GM21360 (cell line): ENCODE measurements around the gene SPZ1.
"Not testable (repeated sequence)": the region's sequence is repeated elsewhere in the genome, so short reads cannot be mapped to it uniquely, and the experiment has no call there.

ENCODE experiments used
- ATAC-seq: cut with Tn5 transposase; IDR thresholded peaks from one replicate; pipeline ENCODE4 v1.9.1; 2021; ENCODE audit warnings: mild to moderate bottlenecking, moderate library complexity; ENCODE audit not compliant: unreplicated experiment

Gene SPZ1, protein sequence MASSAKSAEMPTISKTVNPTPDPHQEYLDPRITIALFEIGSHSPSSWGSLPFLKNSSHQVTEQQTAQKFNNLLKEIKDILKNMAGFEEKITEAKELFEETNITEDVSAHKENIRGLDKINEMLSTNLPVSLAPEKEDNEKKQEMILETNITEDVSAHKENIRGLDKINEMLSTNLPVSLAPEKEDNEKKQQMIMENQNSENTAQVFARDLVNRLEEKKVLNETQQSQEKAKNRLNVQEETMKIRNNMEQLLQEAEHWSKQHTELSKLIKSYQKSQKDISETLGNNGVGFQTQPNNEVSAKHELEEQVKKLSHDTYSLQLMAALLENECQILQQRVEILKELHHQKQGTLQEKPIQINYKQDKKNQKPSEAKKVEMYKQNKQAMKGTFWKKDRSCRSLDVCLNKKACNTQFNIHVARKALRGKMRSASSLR

DNA sequence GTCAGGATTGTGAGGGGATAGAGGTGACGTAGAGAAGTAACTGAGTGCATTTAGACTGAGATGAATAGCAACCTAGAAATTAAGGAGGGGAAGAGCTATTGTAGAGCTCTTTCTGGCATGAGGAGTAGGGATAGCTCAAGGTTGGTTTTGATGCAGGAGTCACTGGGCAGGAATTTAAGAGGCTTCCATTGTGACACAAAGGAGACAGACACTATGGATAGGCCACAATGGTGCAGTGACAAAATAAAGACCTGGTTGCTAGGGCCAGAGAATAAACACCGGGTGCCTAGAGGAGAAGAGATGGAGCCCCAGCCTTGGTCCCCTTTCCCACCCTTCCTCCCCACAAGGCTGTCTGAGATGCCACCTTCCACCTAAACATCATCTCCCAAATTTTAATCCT lies at the start of gene SPZ1:
TSS of gene SPZ1 (plus strand) at position 301 of the 400 bp plus-strand sequence. CDS start 214 bp downstream, outside the sequence.
- no peak for ATAC-seq

DNA sequence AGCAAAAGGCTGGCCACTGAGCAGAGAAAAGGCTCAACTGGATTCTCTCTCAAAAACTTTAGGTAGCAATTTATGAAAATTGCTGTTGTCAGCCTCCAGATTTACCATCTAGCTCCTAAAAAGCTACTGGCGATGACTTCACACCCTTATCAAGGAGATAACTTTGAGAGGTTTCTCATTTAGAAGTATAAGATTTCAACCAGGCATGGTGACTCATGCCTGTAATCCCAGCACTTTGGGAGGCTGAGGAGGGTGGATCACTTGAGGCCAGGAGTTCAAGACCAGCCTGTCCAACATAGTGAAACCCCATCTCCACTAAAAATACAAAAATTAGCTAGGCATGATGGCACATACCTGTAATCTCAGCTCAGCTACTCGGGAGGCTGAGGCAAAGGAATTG lies 49.3 kb upstream of the SPZ1 start:
- ATAC-seq: not testable (repeated sequence)

DNA sequence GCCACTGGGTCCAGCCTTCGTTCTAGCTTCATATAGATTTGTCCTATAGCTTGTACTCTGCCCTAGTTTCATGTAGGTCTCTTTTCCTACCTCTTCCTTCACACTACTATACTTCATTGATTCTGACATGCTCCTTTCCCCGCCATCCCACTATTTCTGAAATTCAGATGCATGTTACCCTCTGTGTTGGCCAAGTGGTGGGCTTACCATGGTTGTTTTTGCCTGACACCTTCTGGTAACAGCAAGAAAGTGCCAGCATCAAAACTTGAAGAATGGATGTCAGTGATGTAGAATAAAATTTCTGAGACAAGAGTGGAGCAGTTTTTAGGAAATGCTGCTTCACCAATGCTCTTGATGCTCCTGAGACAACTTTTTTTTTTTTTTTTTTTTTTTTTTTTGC lies 44.5 kb upstream of the SPZ1 start:
- no peak for ATAC-seq

DNA sequence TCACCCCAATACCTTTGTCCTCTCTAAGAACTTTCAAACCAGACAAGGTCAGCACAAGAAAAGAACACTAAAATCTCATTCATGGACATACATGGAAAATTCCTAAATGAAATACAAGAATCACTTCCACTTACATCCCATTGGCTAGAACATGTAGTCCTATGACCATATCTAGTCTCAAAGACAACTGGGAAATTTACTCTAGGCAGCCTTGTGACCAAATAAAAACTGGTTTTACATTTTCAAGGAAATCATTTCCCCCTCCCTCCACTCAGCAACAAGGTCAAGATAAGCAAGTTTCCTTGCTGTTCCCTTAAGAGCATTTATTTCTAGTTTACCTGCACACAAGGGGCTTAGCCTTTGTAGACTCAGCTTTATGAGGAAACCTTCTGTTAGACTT lies 43.6 kb upstream of the SPZ1 start:
- no peak for ATAC-seq

DNA sequence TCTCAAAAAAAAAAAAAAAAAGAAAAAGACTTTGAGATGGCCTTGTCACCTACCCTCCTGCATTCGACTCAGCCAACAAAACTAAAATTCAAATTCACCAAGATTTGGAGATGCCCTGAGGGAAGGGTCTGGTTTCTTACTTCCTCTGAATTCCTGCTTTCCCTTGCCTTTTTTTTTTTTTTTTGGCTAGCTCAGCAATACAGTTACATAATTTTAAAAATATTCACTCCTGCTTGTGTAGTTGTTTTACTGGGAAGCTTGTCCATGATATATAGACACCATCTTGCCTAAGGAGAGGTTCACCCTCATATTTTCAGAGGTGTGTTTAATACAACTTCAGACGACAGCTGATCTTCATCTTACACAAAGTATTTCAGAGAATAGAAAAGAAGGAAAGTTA lies 42.6 kb upstream of the SPZ1 start:
- no peak for ATAC-seq

DNA sequence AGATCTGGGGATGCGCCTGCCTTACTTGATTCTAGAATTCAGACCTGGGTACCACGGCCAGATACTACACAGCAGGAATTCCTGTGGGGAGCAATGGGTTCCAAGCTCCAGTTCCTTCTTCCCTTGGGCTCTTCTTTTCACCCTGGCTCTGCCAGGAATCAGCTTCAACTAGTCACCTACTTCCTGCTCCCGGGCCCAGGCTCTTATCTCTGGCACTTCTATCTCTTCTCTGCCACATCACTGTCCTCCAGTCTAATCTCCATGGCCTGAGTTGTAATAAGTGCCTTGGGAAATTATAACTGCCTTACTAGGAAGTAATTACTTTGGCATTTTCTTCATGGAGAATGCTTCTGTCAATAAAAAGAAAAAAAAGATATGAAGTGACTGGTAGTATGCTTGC lies 37.7 kb upstream of the SPZ1 start:
- no peak for ATAC-seq

DNA sequence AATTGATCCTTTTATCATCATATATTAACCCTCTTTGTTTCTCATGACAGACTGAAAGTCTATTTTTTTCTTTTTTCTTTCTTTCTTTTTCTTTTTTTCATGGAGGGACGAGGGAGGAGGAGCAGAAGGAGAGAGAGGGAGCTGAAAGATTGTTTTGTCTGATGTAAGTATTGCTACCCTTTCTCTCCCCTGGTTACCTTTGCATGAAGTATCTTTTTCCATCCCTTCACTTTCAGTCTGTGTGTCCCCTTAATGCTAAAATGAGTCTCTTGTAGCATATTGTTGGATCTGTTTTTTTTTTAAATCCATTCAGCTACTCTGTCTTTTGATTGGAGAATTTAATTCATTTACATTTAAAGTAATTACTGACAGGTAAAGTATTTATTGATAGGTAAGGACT lies 36.4 kb upstream of the SPZ1 start:
- no peak for ATAC-seq

DNA sequence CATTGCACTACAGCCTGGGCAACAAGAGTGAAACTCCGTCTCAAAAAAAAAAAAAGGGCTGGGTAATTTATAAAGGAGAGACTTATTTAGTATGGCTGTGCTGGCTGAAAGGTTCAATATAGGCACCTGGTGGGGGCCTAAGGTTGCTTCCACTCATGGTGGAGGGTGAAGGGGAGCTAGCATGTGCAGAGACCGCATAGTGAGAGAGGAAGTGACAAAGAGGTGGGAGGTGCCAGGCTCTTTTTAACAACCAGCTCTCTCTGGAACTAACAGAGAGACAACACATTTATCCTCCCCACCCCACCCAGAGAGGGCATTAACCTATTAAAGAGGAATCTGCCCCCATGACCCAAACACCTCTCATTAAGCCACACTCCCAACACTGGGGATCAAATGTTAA lies 35.1 kb upstream of the SPZ1 start:
- ATAC-seq: no peak

DNA sequence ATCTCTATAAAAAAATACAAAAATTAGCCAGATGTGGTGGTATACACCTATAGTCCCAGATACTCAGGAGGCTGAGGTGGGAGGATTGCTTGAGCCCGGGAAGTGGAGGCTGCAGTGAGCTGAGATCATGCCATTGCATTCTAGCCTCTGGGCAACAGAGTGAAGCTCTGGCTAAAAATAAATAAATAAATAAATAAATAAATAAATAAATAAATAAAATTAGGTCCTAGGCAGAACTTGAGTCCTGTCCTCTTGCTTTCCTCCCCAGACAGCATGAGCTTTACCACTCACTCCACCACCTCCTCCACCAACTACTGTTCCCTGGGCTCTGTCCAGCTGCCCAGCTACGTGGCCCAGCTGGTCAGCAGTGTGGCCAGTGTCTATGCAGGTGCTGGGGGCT lies 31.6 kb upstream of the SPZ1 start:
- ATAC-seq: no peak

DNA sequence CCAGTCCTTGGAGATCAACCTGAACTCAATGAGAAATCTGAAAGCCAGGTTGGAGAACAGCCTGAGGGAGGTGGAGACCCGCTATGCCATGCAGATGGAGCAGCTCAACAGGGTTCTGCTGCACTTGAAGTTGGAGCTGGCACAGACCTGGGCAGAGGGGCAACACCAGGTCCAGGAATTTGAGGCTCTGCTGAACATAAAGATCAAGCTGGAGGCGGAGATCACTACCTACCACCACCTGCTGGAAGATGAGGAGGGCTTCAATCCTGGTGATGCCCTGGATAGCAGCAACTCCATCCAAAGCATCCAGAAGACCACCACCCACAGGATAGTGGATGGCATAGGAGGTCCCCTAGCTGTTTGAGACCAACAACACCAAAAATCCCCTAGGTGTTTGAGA lies 30.5 kb upstream of the SPZ1 start:
- no peak for ATAC-seq

DNA sequence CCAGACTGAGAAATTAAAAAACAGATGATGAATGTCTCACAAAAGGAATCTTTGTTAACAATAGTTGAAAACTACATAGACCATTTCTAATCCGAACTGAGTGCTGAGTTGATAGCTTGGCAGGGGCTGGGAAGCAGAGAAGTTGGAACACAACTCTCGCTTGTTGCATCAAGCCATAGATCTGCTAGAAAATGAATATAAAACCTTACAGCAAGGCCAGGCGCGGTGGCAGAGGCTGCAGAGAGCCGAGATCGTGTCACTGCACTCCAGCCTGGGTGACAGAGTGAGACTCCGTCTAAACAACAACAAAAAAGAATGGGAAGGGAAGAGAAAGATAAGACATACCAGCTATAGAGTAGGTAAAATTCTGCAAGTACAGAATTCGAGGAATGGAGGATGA lies 28.0 kb upstream of the SPZ1 start:
- no peak for ATAC-seq

DNA sequence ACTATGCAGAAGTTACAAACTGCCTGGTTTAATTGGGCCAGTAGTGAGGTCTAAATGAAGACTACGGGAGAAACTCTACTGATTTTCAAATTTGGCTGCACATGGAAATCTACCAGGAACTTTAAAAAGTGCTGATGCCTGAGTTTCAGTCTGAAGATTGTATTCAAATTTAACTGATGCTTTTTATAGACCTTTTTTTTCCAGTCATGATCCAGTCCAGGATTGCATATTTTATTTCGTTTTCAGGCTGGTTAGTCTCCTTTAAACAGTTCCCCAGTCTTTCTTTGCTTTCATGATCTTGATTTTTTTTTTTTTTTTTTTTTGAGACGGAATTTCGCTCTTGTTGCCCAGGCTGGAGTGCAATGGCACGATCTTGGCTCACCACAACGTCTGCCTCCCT lies 23.7 kb upstream of the SPZ1 start:
- no peak for ATAC-seq

DNA sequence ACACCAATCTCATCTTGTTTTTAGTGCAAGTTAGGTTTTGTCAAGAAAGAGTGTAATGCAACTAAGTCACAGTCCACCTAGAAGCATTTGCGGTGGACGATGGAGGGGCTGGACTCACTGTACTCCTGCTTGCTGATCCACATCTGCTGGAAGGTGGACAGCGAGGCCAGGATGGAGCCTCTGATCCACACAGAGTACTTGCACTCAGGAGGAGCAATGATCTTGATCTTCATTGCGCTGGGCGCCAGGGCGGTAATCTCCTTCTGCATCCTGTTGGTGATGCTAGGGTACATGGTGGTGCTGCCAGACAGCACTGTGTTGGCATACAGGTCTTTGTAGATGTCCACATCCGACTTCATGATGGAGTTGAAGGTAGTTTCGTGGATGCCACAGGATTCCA lies 20.2 kb upstream of the SPZ1 start:
- ATAC-seq: no peak

DNA sequence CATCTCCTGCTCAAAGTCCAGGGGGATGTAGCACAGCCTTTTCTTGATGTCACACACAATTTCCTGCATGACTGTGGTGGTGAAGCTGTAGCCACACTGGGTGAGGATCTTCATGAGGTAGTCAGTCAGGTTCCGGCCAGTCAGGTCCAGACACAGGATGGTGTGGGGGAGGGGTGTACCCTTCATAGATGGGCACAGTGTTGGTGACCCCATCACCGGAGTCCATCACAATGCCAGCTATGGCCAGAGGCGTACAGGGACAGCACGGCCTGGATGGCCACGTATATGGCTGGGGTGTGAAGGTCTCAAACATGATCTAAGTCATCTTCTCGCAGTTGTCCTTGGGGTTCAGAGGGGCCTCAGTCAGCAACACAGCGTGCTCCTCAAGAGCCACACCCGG lies 19.7 kb upstream of the SPZ1 start:
- no peak for ATAC-seq

DNA sequence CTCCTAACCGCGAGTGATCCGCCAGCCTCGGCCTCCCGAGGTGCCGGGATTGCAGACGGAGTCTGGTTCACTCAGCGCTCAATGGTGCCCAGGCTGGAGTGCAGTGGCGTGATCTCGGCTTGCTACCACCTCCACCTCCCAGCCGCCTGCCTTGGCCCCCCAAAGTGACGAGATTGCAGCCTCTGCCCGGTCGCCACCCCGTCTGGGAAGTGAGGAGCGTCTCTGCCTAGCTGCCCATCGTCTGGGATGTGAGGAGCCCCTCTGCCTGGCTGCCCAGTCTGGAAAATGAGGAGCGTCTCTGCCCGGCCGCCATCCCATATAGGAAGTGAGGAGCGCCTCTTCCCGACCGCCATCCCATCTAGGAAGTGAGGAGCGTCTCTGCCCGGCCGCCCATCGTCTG lies 19.0 kb upstream of the SPZ1 start:
- not testable (repeated sequence) for ATAC-seq

DNA sequence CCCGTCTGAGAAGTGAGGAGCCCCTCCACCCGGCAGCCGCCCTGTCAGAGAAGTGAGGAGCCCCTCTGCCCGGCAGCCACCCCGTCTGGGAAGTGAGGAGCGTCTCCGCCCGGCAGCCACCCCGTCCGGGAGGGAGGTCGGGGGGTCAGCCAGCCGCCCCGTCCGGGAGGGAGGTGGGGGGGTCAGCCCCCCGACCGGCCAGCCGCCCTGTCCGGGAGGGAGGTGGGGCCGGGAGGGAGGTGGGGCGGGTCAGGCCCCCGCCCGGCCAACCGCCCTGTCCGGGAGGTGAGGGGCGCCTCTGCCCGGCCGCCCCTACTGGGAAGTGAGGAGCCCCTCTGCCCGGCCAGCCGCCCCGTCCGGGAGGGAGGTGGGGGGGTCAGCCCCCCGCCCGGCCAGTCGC lies 18.5 kb upstream of the SPZ1 start:
- ATAC-seq: not testable (repeated sequence)

DNA sequence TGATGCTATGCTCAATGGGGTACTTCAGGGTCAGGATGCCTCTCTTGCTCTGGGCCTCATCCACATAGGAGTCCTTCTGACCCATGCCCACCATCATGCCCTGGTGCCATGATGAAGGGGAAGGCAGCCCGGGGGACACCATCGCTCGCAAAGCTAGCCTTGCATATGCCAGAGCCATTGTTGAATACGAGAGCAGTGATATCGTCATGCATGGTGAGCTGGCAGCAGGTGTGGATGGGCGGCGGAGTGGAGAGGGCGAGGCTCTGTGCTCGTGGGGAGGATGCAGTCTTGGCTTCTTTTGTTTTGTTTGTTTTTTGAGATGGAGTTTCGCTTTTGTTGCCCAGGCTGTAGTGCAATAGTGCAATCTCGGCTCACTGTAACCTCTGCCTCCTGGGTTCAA lies 17.2 kb upstream of the SPZ1 start:
- ATAC-seq: no peak

DNA sequence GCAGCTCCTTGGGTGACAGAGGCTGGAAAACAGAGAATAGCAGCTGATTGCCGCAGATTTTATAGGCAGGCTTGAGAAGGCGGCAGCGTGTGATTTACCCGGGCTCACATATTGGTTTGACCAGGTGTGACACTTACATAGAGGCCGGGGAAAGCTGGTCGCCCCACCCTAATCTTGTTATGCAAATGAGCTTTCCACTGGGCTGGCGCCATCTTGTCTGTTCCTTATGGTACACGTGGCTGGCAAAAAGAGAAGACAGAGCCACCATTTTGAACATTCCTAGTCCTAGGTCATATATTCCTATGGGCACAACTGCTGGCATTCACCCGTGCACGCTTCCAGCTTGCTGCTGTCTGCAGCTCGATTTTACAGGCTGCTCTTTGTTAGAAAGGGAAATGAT lies 11.3 kb upstream of the SPZ1 start:
- no peak for ATAC-seq

DNA sequence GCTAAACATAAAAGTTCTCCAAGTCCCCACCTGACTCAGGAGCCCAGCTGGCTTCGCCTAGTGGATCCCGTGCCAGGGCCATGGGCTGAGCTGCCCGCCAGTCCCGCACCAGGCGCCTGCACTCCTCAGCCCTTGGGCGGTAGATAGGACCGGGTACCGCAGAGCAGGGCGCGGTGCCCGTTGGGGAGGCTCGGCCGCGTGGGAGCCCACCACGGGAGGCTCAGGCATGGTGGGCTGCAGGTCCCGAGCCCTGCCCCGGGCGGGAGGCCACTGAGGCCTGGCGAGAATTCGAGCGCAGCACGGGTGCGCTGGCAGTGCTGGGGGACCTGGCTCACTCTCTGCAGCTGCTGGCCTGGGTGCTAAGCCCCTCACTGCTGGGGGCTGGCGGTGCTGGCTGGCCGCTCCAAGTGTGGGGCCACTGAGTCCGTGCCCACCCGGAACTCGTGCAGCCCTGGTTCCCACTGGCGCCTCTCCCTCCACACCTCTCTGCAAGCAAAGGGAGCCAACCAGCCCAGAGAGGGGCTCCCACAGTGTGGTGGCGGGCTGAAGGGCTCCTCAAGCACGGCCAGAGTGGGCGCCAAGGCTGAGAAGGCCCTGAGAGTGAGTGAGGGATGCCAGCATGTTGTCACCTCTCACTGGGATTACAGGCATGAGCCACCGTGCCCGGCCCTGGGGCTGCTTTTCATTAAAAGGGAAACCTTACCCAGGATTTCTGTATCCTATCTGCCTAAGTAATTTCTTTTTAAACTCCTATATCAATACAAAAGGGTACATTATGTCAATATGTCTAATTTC lies 9.7 kb upstream of the SPZ1 start:
- no peak for ATAC-seq

DNA sequence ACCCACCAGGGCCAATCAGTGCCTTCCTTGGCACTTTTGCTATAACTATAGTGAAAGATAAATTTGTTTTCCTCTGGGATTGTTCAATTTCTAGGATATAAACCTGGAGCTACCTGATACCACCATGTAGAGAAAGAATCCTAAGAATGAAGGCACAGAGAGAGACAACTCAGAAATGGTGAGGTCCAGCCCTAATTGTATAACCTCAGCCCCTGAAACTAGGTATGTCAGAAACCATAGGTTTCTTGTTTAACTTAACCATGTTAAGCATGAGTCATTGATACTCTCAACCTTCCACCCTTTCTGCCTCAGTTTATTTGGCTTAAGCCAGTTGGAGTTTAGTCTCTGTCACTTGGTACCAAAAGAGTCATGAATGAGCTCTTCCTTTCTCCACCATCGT lies 4.6 kb upstream of the SPZ1 start:
- no peak for ATAC-seq

DNA sequence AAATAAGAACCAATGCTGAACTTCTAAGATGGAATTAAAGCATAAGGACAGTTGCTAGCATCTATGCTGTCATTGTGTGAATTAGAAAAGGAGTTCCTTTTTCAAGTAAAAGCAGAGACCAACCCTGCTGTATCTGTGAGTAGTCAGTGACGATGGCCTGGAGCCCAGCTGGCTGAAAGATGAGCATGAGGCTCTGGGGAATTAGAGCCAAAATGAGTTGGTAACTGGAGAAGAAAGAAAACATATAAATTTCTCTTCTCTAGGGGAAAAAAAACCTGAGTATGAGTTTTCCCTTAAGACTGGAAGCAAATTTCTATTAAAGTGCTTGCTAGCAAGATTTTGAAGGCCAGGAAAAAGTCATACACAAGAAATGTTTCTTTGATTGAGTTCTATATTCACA lies 1.6 kb upstream of the SPZ1 start:
- ATAC-seq: no peak

DNA sequence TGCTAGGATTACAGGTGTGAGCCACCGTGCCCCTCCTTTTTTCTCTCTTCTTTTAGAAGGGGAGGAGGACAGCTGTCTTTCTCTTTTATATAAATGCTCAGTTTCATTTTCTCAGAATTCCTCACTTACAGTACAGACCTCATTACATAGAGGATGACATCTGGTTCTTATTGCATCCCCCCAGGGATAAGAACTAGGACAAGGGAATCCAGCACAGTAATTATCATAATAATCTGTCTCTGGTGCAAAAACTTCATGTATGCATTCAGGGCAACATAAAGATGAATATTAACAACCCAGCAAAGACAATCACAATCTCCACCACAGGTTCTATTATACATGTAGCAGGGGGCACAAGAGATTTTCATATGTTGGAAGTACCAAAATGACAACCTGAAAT lies 5.1 kb downstream of the SPZ1 start:
- ATAC-seq: no peak
